CD4-positive, alpha-beta memory T cell (primary cell): Measurements from ENCODE around the gene XRN2. TPM values are rescaled to one million over a fixed set of nuclear protein-coding genes. Genes with fewer than 3 reads are reported as not detected.

ENCODE experiments used
- CTCF ChIA-PET: fragments of 350-600 bp; sonication (Branson Sonifier 250); formaldehyde crosslinking; loops from one replicate; lab custom pipeline; 2021; ENCODE audit warnings: inconsistent platforms; ENCODE audit not compliant: partially characterized antibody; lab: Charles Lee
- POLR2A ChIA-PET: fragments of 350-600 bp; sonication (Branson Sonifier 250); formaldehyde crosslinking; loops from one replicate; lab custom pipeline; 2021; ENCODE audit not compliant: partially characterized antibody; lab: Charles Lee
- DNase-seq, 5 donors: peaks; one replicate each; pipeline versions ENCODE4 v3.0.0 to v3.0.0-alpha.2; 2020 to 2022; ENCODE audit warnings: mixed read lengths in 1 of 5
- H3K27ac ChIP-seq: one replicate; pipeline ENCODE4 v1.7.0; 2013; ENCODE audit warnings: low read depth, low read length
- H3K27me3 ChIP-seq: 2 replicates; pipeline ENCODE4 v1.7.0; 2013; ENCODE audit warnings: mild to moderate bottlenecking, low read length, moderate library complexity; ENCODE audit not compliant: insufficient read depth
- H3K36me3 ChIP-seq: 2 replicates; pipeline ENCODE4 v1.7.0; 2013; ENCODE audit warnings: mild to moderate bottlenecking, low read length, moderate library complexity; ENCODE audit not compliant: insufficient read depth
- H3K4me1 ChIP-seq: 2 replicates; pipeline ENCODE4 v1.7.0; 2013; ENCODE audit warnings: mild to moderate bottlenecking, low read length, moderate library complexity; ENCODE audit not compliant: insufficient read depth
- H3K4me3 ChIP-seq, 2 donors: one replicate each; pipeline ENCODE4 v1.7.0; 2013; ENCODE audit warnings: low read length in 2 of 2, mild to moderate bottlenecking in 1 of 2
- H3K9me3 ChIP-seq, 2 donors: one replicate each; pipeline ENCODE4 v1.7.0; 2013; ENCODE audit warnings: low read length in 2 of 2, control low read depth in 1 of 2; ENCODE audit not compliant: control insufficient read depth in 1 of 2
- H3K27ac Mint-ChIP-seq, 7 donors: one replicate each; pipeline ENCODE4 v1.8.0; 2020 to 2021; ENCODE audit warnings: mixed read lengths in 7 of 7, mild to moderate bottlenecking in 6 of 7, inconsistent platforms in 3 of 7, moderate library complexity in 3 of 7
- H3K27me3 Mint-ChIP-seq, 2 donors: one replicate each; pipeline ENCODE4 v1.8.0; 2020 to 2021; ENCODE audit warnings: mixed read lengths in 2 of 2
- H3K36me3 Mint-ChIP-seq, 2 donors: one replicate each; pipeline ENCODE4 v1.8.0; 2020 to 2021; ENCODE audit warnings: mixed read lengths in 2 of 2, inconsistent platforms in 1 of 2, mild to moderate bottlenecking in 1 of 2
- H3K4me1 Mint-ChIP-seq, 4 donors: one replicate each; pipeline ENCODE4 v1.8.0; 2020 to 2021; ENCODE audit warnings: mixed read lengths in 4 of 4, mild to moderate bottlenecking in 1 of 4
- H3K4me3 Mint-ChIP-seq, 8 donors: one replicate each; pipeline ENCODE4 v1.8.0; 2020 to 2021; ENCODE audit warnings: mixed read lengths in 8 of 8, mild to moderate bottlenecking in 7 of 8, moderate library complexity in 6 of 8, inconsistent platforms in 3 of 8
- H3K9me3 Mint-ChIP-seq, 8 donors: one replicate each; pipeline ENCODE4 v1.8.0; 2020 to 2021; ENCODE audit warnings: mixed read lengths in 8 of 8, mild to moderate bottlenecking in 5 of 8, inconsistent platforms in 3 of 8, moderate library complexity in 1 of 8
- intact Hi-C: fragments of 100-400 bp; cut with micrococcal nuclease; formaldehyde crosslinking; loops from one replicate; pipeline ENCODE4 v1.15.1; 2023
- polyA plus RNA-seq, 2 donors: library from polyadenylated mRNA; unstranded; fragments of 300-500 nt; fragmentation: Illumina TruSeq; gene quantifications; one replicate each; pipeline ENCODE4 v1.2.3, GENCODE V29; 2021
- total RNA-seq, 2 experiments: library from RNA; stranded (reverse); gene quantifications; one replicate each; pipeline ENCODE4 v1.2.3, GENCODE V29; 2021

XRN2 gene
- total and polyA plus RNA-seq, 4 experiments from 2014 or later, result 52.8 to 80.3 (median 64.6) TPM

DNA sequence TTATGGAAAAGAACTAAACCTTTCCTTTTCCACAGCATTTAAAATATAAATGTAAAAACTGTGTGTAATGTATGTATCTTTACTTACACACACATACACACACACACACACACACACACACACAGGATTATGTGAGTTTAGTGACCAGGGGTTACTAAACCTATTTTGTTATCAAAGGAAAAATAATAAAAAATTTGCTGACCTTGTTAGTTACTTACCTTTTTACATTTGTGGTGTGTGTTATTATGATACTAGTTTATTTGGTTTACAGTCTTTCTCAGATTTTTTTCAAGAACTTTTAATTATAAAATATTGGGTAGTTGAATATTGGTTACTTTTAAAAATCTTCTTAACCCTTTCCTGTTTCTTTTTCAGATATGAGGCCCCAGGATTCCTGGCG, 78.5 kb downstream of the XRN2 start:
- peaks cover 25% of the 10 kb centered on the region for H3K36me3 ChIP-seq
- H3K4me1 ChIP-seq, result no peaks in the 10 kb centered on the region
- H3K4me1 Mint-ChIP-seq, result peaks cover 0 to 8% (median 4%) of the 10 kb centered on the region in 4 donors
- intact Hi-C loops, result no loop called here
- H3K9me3 Mint-ChIP-seq, result no peaks in the 10 kb centered on the region
- no peak for DNase-seq
- H3K27me3 ChIP-seq, result no peaks in the 10 kb centered on the region
- ChIA-PET POLR2A (interaction anchor here (2.3 kb wide), 1 partner anchor 9 kb away, joined by 7 read pairs; no protein-coding TSS in a partner anchor), CTCF (interaction anchor here (1.5 kb wide), 1 partner anchor 9 kb away, joined by 4 read pairs; no protein-coding TSS in a partner anchor)
- H3K4me3 Mint-ChIP-seq, result no peak overlapping the region
- no peaks in the 10 kb centered on the region for H3K9me3 ChIP-seq
- no peak overlapping the region for H3K4me3 ChIP-seq
- peaks cover 59 to 85% of the 10 kb centered on the region in 2 donors for H3K36me3 Mint-ChIP-seq
- no peak overlapping the region for H3K27ac ChIP-seq
- H3K27me3 Mint-ChIP-seq, result no peaks in the 10 kb centered on the region
- H3K27ac Mint-ChIP-seq, result no peak overlapping the region

DNA sequence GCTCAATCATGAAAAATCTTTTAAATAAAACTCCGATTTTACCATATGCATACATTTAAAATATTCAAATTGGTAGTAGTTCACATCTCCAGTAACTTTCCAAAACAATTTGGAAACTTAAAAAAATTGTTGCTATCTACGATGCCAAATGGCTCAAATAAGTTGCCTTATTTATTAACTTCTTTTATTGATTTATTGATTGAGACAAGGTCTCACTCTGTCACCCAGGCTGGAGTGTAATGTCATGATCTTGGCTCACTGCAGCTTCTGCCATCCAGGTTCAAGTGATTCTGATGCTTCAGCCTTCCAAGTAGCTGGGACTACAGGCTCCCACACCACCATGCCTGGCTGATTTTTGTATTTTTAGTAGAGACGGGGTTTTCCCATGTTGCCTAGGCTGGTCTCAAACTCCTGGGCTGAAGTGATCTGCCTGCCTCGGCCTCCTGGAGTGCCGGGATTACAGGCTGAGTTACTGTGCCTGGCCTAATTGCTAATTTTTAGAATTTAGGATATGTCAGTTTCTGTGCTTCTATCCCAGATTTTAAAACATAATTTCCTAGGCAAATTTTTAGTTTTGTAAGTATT, 81.3 kb downstream of the XRN2 start:
- peaks cover 54 to 86% of the 10 kb centered on the region in 2 donors for H3K36me3 Mint-ChIP-seq
- DNase-seq, result no peak
- Histone ChIP-seq H3K27me3 (no peaks in the 10 kb centered on the region), H3K4me3 (no peak overlapping the region), H3K9me3 (no peaks in the 10 kb centered on the region), H3K4me1 (no peaks in the 10 kb centered on the region), H3K36me3 (peaks cover 33% of the 10 kb centered on the region), H3K27ac (no peak overlapping the region)
- no peak overlapping the region for H3K27ac Mint-ChIP-seq
- H3K4me1 Mint-ChIP-seq, result no peaks in the 10 kb centered on the region
- ChIA-PET CTCF (interaction anchor here (1.8 kb wide), 1 partner anchor 149 kb away, joined by 5 read pairs; no protein-coding TSS in a partner anchor), POLR2A (interaction anchor here (1.5 kb wide), 1 partner anchor 11 kb away, joined by 4 read pairs; no protein-coding TSS in a partner anchor)
- intact Hi-C loops, result no loop called here
- H3K4me3 Mint-ChIP-seq, result no peak overlapping the region
- H3K27me3 Mint-ChIP-seq, result no peaks in the 10 kb centered on the region
- no peaks in the 10 kb centered on the region for H3K9me3 Mint-ChIP-seq

DNA sequence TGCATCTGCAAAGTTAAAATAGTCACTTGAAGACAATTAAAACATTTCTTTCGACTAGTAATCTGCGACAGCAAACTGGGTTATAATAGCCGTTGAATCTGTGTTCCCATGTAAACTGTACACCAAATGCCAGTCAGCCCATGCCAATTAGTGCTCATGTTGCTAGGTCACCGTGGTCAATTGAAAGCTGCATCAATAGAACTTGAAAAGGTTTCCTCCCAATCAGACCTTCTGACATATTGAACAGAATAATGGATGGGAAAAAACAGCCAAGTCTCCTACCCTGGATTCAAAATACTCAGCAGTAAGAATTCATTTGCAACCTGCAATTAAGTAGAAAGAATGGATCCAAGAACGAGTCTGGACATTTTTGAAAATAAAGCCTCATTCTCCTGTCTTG, 83.0 kb downstream of the XRN2 start:
- Histone ChIP-seq H3K4me1 (no peaks in the 10 kb centered on the region), H3K27me3 (no peaks in the 10 kb centered on the region), H3K9me3 (no peaks in the 10 kb centered on the region), H3K27ac (no peak overlapping the region), H3K4me3 (no peak overlapping the region), H3K36me3 (peaks cover 31% of the 10 kb centered on the region)
- no peaks in the 10 kb centered on the region for H3K9me3 Mint-ChIP-seq
- POLR2A ChIA-PET, result no interaction called here
- CTCF ChIA-PET, result interaction anchor here (1.8 kb wide), 1 partner anchor 150 kb away, joined by 5 read pairs; no protein-coding TSS in a partner anchor
- no peak overlapping the region for H3K27ac Mint-ChIP-seq
- H3K36me3 Mint-ChIP-seq, result peaks cover 47 to 77% of the 10 kb centered on the region in 2 donors
- DNase-seq, result no peak
- peaks cover 3% of the 10 kb centered on the region in 2 donors for H3K27me3 Mint-ChIP-seq
- intact Hi-C loops, result no loop called here
- no peak overlapping the region for H3K4me3 Mint-ChIP-seq
- no peaks in the 10 kb centered on the region for H3K4me1 Mint-ChIP-seq

- peaks cover 5 to 7% (median 6%) of the 10 kb centered on the region in 4 donors for H3K4me1 Mint-ChIP-seq
- peaks cover 44 to 71% of the 10 kb centered on the region in 2 donors for H3K36me3 Mint-ChIP-seq
Observed at GRCh38 chr20:21387528-21387927, 84.4 kb downstream of the XRN2 start.

GRCh38 chr20:21388566-21388965, 85.4 kb downstream of the XRN2 start:
- no peak overlapping the region for H3K4me3 Mint-ChIP-seq
- peaks cover 8 to 15% (median 9%) of the 10 kb centered on the region in 4 donors for H3K4me1 Mint-ChIP-seq
- H3K27ac Mint-ChIP-seq, result no peak overlapping the region
- H3K36me3 ChIP-seq, result peaks cover 18% of the 10 kb centered on the region
- H3K27me3 Mint-ChIP-seq, result peaks cover 17 to 24% of the 10 kb centered on the region in 2 donors
- intact Hi-C loops, result no loop called here
- POLR2A ChIA-PET, result no interaction called here
- H3K36me3 Mint-ChIP-seq, result peaks cover 35 to 60% of the 10 kb centered on the region in 2 donors
- H3K27me3 ChIP-seq, result peaks cover 20% of the 10 kb centered on the region
- no peak overlapping the region for H3K4me3 ChIP-seq
- DNase-seq, result no peak
- H3K4me1 ChIP-seq, result peaks cover 5% of the 10 kb centered on the region
- CTCF ChIA-PET, result no interaction called here
- no peak overlapping the region for H3K27ac ChIP-seq
- peaks cover 0 to 6% (median 0%) of the 10 kb centered on the region in 8 donors for H3K9me3 Mint-ChIP-seq
- H3K9me3 ChIP-seq, result no peaks in the 10 kb centered on the region

More at GRCh38 chr20:21387528-21387927, 84.4 kb downstream of the XRN2 start:
- Histone ChIP-seq H3K36me3 (peaks cover 27% of the 10 kb centered on the region), H3K27me3 (peaks cover 9% of the 10 kb centered on the region), H3K9me3 (no peaks in the 10 kb centered on the region), H3K27ac (no peak overlapping the region), H3K4me3 (no peak overlapping the region), H3K4me1 (peaks cover 5% of the 10 kb centered on the region)
- intact Hi-C loops, result no loop called here
- Mint-ChIP-seq H3K9me3 (peaks cover 0 to 6% (median 0%) of the 10 kb centered on the region in 8 donors), H3K27me3 (peaks cover 10 to 14% of the 10 kb centered on the region in 2 donors), H3K27ac (no peak overlapping the region), H3K4me3 (no peak overlapping the region)
- no peak for DNase-seq
- CTCF ChIA-PET, result interaction anchor here (1.0 kb wide), 1 partner anchor 23 kb away, joined by 3 read pairs; no protein-coding TSS in a partner anchor
- POLR2A ChIA-PET, result no interaction called here

DNA sequence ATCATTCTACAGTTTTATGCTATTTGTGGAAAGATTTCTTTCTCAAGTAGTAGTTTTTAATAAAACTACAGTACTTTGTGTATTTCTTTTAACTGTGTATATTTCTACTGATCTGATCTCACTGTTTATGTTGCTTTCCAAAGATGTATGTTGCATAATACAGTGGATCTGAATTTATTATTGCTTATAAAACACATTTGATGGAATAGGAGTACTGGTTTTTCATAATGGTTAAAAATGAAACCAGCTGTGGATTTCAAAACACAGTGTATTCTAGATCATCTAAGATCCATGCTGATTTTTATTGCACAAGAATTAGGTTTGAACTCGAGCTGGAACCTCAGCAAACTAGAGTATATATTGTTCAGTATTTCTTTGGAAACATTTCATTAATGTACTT, 86.2 kb downstream of the XRN2 start:
- ChIA-PET POLR2A (no interaction called here), CTCF (no interaction called here)
- no peak overlapping the region for H3K4me3 Mint-ChIP-seq
- Histone ChIP-seq H3K36me3 (peaks cover 14% of the 10 kb centered on the region), H3K27ac (no peak overlapping the region), H3K27me3 (peaks cover 28% of the 10 kb centered on the region), H3K4me3 (no peak overlapping the region), H3K4me1 (peaks cover 5% of the 10 kb centered on the region), H3K9me3 (no peaks in the 10 kb centered on the region)
- H3K27me3 Mint-ChIP-seq, result peaks cover 21 to 29% of the 10 kb centered on the region in 2 donors
- peaks cover 30 to 53% of the 10 kb centered on the region in 2 donors for H3K36me3 Mint-ChIP-seq
- intact Hi-C loops, result no loop called here
- no peak for DNase-seq
- H3K9me3 Mint-ChIP-seq, result peaks cover 0 to 6% (median 0%) of the 10 kb centered on the region in 8 donors
- peaks cover 8 to 15% (median 9%) of the 10 kb centered on the region in 4 donors for H3K4me1 Mint-ChIP-seq
- peak overlapping the region in 1 of 7 donors; percentile 18 for H3K27ac Mint-ChIP-seq

DNA sequence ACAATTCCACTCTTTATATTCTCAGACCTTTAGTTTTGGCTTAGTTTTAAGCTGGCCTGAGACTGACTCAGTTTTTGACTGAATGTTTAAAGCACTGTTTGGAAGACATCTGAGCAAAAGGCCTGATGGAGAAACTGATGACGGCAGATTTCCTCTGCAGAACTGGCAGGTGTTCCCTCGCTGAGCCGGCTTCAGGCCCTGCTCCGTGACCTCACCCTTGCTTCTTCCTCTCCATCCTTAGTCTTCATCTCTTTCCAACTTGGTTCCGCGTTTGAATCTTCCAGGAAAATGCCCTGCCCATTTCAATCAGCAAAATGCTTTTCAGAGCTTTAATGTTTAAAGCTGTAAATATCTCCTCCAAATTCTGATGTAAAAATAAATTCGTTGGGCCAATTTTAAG, 87.6 kb downstream of the XRN2 start:
- ChIA-PET CTCF (interaction anchor here (1.5 kb wide), 1 partner anchor 155 kb away, joined by 4 read pairs; no protein-coding TSS in a partner anchor), POLR2A (interaction anchor here (1.9 kb wide), 1 partner anchor 9 kb away, joined by 7 read pairs; no protein-coding TSS in a partner anchor)
- DNase-seq, result no peak
- H3K9me3 Mint-ChIP-seq, result peaks cover 0 to 11% (median 6%) of the 10 kb centered on the region in 8 donors
- Histone ChIP-seq H3K9me3 (no peaks in the 10 kb centered on the region), H3K4me3 (no peak overlapping the region), H3K27ac (no peak overlapping the region), H3K27me3 (peaks cover 42% of the 10 kb centered on the region), H3K36me3 (peaks cover 14% of the 10 kb centered on the region), H3K4me1 (peaks cover 14% of the 10 kb centered on the region)
- H3K4me3 Mint-ChIP-seq, result peak overlapping the region in 1 of 8 donors; percentile 26
- H3K36me3 Mint-ChIP-seq, result peaks cover 30 to 48% of the 10 kb centered on the region in 2 donors
- H3K27me3 Mint-ChIP-seq, result peaks cover 29 to 38% of the 10 kb centered on the region in 2 donors
- intact Hi-C loops, result loop anchor here (5.0 to 10.0 kb wide), 2 partner anchors 88 to 286 kb away; partner anchors contain the start of genes LINC00237 and XRN2
- H3K4me1 Mint-ChIP-seq, result peaks cover 13 to 25% (median 15%) of the 10 kb centered on the region in 4 donors
- H3K27ac Mint-ChIP-seq, result peak overlapping the region in 1 of 7 donors; percentile 79
